GM12878 (cell line): ENCODE measurements around the gene PRF1. TPM values are rescaled to one million over a fixed set of nuclear protein-coding genes. Genes with fewer than 3 reads are reported as not detected.

ENCODE experiments used
- ATAC-seq: fragments of 200-7000 bp; cut with Tn5 transposase; 3 replicates; pipeline ENCODE4 v1.9.1; 2020; ENCODE audit warnings: mild to moderate bottlenecking, moderate library complexity
- BruUV-seq: library from RNA; stranded (reverse); fragments of 400-500 nt; replicated peaks from 2 replicates; lab custom pipeline; 2021; lab: Mats Ljungman, UMichigan
- CTCF ChIA-PET: fragments of 300-600 bp; sonication (Branson Sonifier 250); formaldehyde crosslinking; extraction: SDS; loops from one replicate; lab custom pipeline; 2021; ENCODE audit warnings: inconsistent platforms; lab: Yijun Ruan, JAX
- POLR2A ChIA-PET: fragments of 350-600 bp; formaldehyde crosslinking; extraction: SDS; loops from one replicate; lab custom pipeline; 2021; ENCODE audit warnings: inconsistent platforms; lab: Charles Lee
- RAD21 ChIA-PET: fragments of 300-600 bp; sonication (Branson Sonifier 250); formaldehyde crosslinking; loops from one replicate; lab custom pipeline; 2023; ENCODE audit warnings: antibody characterized with exemption; ENCODE audit not compliant: unreplicated experiment; lab: Charles Lee
- SMC1A ChIA-PET: fragments of 300-600 bp; sonication (Branson Sonifier 250); formaldehyde crosslinking; loops from one replicate; lab custom pipeline; 2023; ENCODE audit not compliant: unreplicated experiment, uncharacterized antibody; lab: Charles Lee
- DNase-seq: peaks from one replicate; pipeline ENCODE4 v3.0.0-alpha.2; 2011; ENCODE audit warnings: low read depth, low spot score
- FAIRE-seq: peaks from 3 replicates; lab custom pipeline; 2011; peaks lifted over from hg19 to GRCh38; lab: Jason Lieb, UNC
- H2AFZ ChIP-seq: 2 replicates; pipeline ENCODE4 v1.6.0; 2011; ENCODE audit warnings: low read depth, low read length, control low read depth; ENCODE audit not compliant: control insufficient read depth
- H3K27ac ChIP-seq: 2 replicates; pipeline ENCODE4 v1.5.1; 2011; ENCODE audit warnings: control low read depth; ENCODE audit not compliant: control insufficient read depth, insufficient read depth
- H3K27me3 ChIP-seq, 2 experiments: replicated peaks in 1 of 2; 2 replicates each; pipeline versions ENCODE4 v1.6.0 to v1.6.1; 2011; ENCODE audit warnings: low read length in 1 of 2; ENCODE audit not compliant: control insufficient read depth in 2 of 2, insufficient read depth in 2 of 2
- H3K36me3 ChIP-seq, 2 experiments: 2 replicates each; pipeline ENCODE4 v1.5.1; 2011; ENCODE audit warnings: low read length in 1 of 2; ENCODE audit not compliant: control insufficient read depth in 2 of 2, insufficient read depth in 2 of 2
- H3K4me1 ChIP-seq: 2 replicates; pipeline ENCODE4 v1.6.1; 2011; ENCODE audit warnings: mild to moderate bottlenecking, low read length, moderate library complexity, mixed read lengths; ENCODE audit not compliant: control insufficient read depth, insufficient read depth
- H3K4me2 ChIP-seq: 2 replicates; pipeline ENCODE4 v1.6.0; 2011; ENCODE audit warnings: control low read depth; ENCODE audit not compliant: control insufficient read depth, insufficient read depth
- H3K4me3 ChIP-seq: fragments of 200-600 bp; sonication (generic); 2 replicates; pipeline ENCODE4 v1.5.1; 2016
- H3K79me2 ChIP-seq: 2 replicates; pipeline ENCODE4 v1.6.0; 2011; ENCODE audit warnings: low read length; ENCODE audit not compliant: control insufficient read depth, insufficient read depth
- H3K9ac ChIP-seq: 2 replicates; pipeline ENCODE4 v1.8.0; 2011; ENCODE audit warnings: low read length, control low read depth, mixed read lengths; ENCODE audit not compliant: control insufficient read depth, insufficient read depth
- H3K9me3 ChIP-seq: replicated peaks from 3 replicates; pipeline ENCODE4 v1.5.1; 2011; ENCODE audit warnings: mild to moderate bottlenecking, low read length; ENCODE audit not compliant: control insufficient read depth, insufficient read depth
- H4K20me1 ChIP-seq: 2 replicates; pipeline ENCODE4 v1.6.0; 2011; ENCODE audit not compliant: control insufficient read depth, insufficient read depth
- BACH1 ChIP-seq: fragments of 450-650 bp; IDR thresholded peaks from 2 replicates; pipeline ENCODE4 v1.6.1; 2017; ENCODE audit warnings: mild to moderate bottlenecking, borderline replicate concordance
- ESRRA ChIP-seq: IDR thresholded peaks from 2 replicates; pipeline ENCODE4 v1.6.1; 2012; ENCODE audit warnings: mild to moderate bottlenecking, low read length, improper control_type of control experiment
- ETV6 ChIP-seq, 2 experiments: fragments of 450-650 bp in 1 of 2; IDR thresholded peaks in 1 of 2; conservative IDR thresholded peaks in 1 of 2; 2 replicates each; pipeline ENCODE4 v1.6.1; 2014; ENCODE audit warnings: antibody characterized with exemption in 1 of 2, borderline replicate concordance in 1 of 2, low read depth in 1 of 2, mild to moderate bottlenecking in 1 of 2, moderate library complexity in 1 of 2
- FOS ChIP-seq: IDR thresholded peaks from 3 replicates; pipeline ENCODE4 v1.6.1; 2011; ENCODE audit warnings: borderline replicate concordance; ENCODE audit not compliant: insufficient read length; ENCODE audit errors: extremely low read depth
- KLF5 ChIP-seq: fragments of 450-650 bp; IDR thresholded peaks from 2 replicates; pipeline ENCODE4 v1.6.1; 2014; ENCODE audit warnings: mild to moderate bottlenecking; ENCODE audit not compliant: partially characterized antibody
- NFYA ChIP-seq: IDR thresholded peaks from 2 replicates; pipeline ENCODE4 v1.6.1; 2011; ENCODE audit warnings: low read depth, mild to moderate bottlenecking, low read length, improper control_type of control experiment, borderline replicate concordance
- RAD21 ChIP-seq: IDR thresholded peaks from 2 replicates; pipeline ENCODE4 v1.6.1; 2011; ENCODE audit warnings: mild to moderate bottlenecking, low read depth, low read length, moderate library complexity; ENCODE audit not compliant: insufficient read depth
- RCOR1 ChIP-seq: conservative IDR thresholded peaks from 2 replicates; pipeline ENCODE4 v1.6.1; 2012; ENCODE audit warnings: low read depth, low read length, improper control_type of control experiment
- REST ChIP-seq: IDR thresholded peaks from 2 replicates; pipeline ENCODE4 v1.6.1; 2012; ENCODE audit warnings: mild to moderate bottlenecking, low read depth, low read length
- SMARCA5 ChIP-seq: fragments of 450-650 bp; IDR thresholded peaks from 2 replicates; pipeline ENCODE4 v1.6.1; 2017; ENCODE audit warnings: mild to moderate bottlenecking
- SP1 ChIP-seq: IDR thresholded peaks from one replicate; pipeline ENCODE4 v1.6.1; 2011; ENCODE audit warnings: low read depth, low read length
- TAF1 ChIP-seq: IDR thresholded peaks from 2 replicates; pipeline ENCODE4 v1.6.1; 2011; ENCODE audit warnings: mild to moderate bottlenecking, low read depth, low read length, borderline replicate concordance
- TCF12 ChIP-seq: IDR thresholded peaks from 2 replicates; pipeline ENCODE4 v1.6.1; 2011; ENCODE audit warnings: low read depth, mild to moderate bottlenecking, low read length
- WGBS: methylation state at CpG from one replicate; pipeline ENCODE4 v1.1.6; 2016; ENCODE audit warnings: low lambda C conversion rate; ENCODE audit not compliant: insufficient replicate concordance, insufficient coverage; ENCODE audit errors: missing lambda C conversion rate; 5-methylcytosine and 5-hydroxymethylcytosine counted together
- in situ Hi-C: fragments of 300-500 bp; cut with MboI; formaldehyde crosslinking; loops from 9 replicates; pipeline ENCODE4 v1.14.3; 2018; ENCODE audit warnings: mixed read lengths
- intact Hi-C: fragments of 100-400 bp; cut with micrococcal nuclease; formaldehyde crosslinking; loops from one replicate; pipeline ENCODE4 v1.14.2; 2022; ENCODE audit not compliant: unreplicated experiment
- polyA plus RNA-seq, 11 experiments: library from polyadenylated mRNA; depleted of rRNA in 4 of 11; unstranded in 6 of 11; stranded (reverse) in 5 of 11; fragments of >200 nt; fragmentation: Nextera tagmentation in 4 of 11; fragmentation: Illumina TruSeq in 1 of 11; extraction: Ambion mirVana in 4 of 11; extraction: Trizol in 1 of 11; gene quantifications; 1 replicate in 1 of 11; 2 replicates in 10 of 11; pipeline versions ENCODE4 v1.2.1 to v1.2.3, GENCODE V29; 2011 to 2016; ENCODE audit warnings: inconsistent platforms in 2 of 11, missing spikeins in 2 of 11, low read depth in 1 of 11
- total RNA-seq, 4 experiments: library from RNA; depleted of rRNA in 3 of 4; stranded (reverse); fragments of >200 nt in 3 of 4; fragmentation: Illumina TruSeq in 1 of 4; extraction: Trizol in 1 of 4; gene quantifications; 2 replicates each; pipeline versions ENCODE4 v1.2.1 to v1.2.3, GENCODE V29; 2013 to 2021

The PRF1 gene
- total and polyA plus RNA-seq, 10 of the 15 experiments (the other 5 are each of a cell fraction or from before 2014, with no cell fraction given) = 0.84 to 15.7 (median 1.3) TPM

- H3K4me2 ChIP-seq = no peak overlapping the region
- H3K4me3 ChIP-seq = no peak overlapping the region
- ChIA-PET SMC1A (no interaction called here), RAD21 (interaction anchor here (0.6 kb wide), 1 partner anchor 73 kb away, joined by 3 read pairs; no protein-coding TSS in a partner anchor), POLR2A (interaction anchor here (0.6 kb wide), 1 partner anchor 157 kb away, joined by 3 read pairs; no protein-coding TSS in a partner anchor), CTCF (no interaction called here)
- no peaks in the 10 kb centered on the region; a peak in 2 of 4 replicates for H3K36me3 ChIP-seq
- BruUV-seq = no TSS peak
- no peak overlapping the region for H2AFZ ChIP-seq
- WGBS = 86% methylated on average over 7 of the region's 7 CpGs
- H3K9ac ChIP-seq = no peak overlapping the region
- H3K4me1 ChIP-seq = no peaks in the 10 kb centered on the region
- no peaks in the 10 kb centered on the region for H4K20me1 ChIP-seq
- DNase-seq = no peak
- H3K79me2 ChIP-seq = no peaks in the 10 kb centered on the region
- no peaks in the 10 kb centered on the region for H3K27me3 ChIP-seq
- ATAC-seq = no peak
- no peaks in the 10 kb centered on the region for H3K9me3 ChIP-seq
- TF ChIP-seq BACH1 = no peak
- no peak for TF ChIP-seq RAD21
- no peak for TF ChIP-seq ETV6 (conservative IDR thresholded peaks at IDR 0.05 in 1 of 2, IDR thresholded peaks at IDR 0.05 in 1 of 2; ENCODE audit: borderline replicate concordance in 1 of 2, low read depth in 1 of 2)
- in situ Hi-C loops (no loop called here), intact Hi-C loops (no loop called here)
- H3K27ac ChIP-seq = no peak overlapping the region
- no peak for FAIRE-seq
Observed at GRCh38 chr10:70568781-70569495, 33.6 kb downstream of the PRF1 start.

- ATAC-seq (no peak), FAIRE-seq (no peak), DNase-seq (no peak)
- CTCF ChIA-PET = interaction anchor here (0.6 to 0.8 kb wide), 2 partner anchors 19 to 190 kb away, joined by 3 to 4 read pairs; no protein-coding TSS in a partner anchor
- in situ Hi-C loops (no loop called here), intact Hi-C loops (no loop called here)
- Histone ChIP-seq H3K4me3 (no peak overlapping the region), H2AFZ (no peak overlapping the region), H3K36me3 (no peaks in the 10 kb centered on the region; a peak in 2 of 4 replicates), H3K79me2 (no peaks in the 10 kb centered on the region), H3K4me1 (no peaks in the 10 kb centered on the region), H4K20me1 (no peaks in the 10 kb centered on the region), H3K27ac (no peak overlapping the region), H3K4me2 (no peak overlapping the region), H3K9ac (no peak overlapping the region), H3K27me3 (no peaks in the 10 kb centered on the region), H3K9me3 (no peaks in the 10 kb centered on the region)
- no TSS peak for BruUV-seq
- SMC1A ChIA-PET = no interaction called here
- RAD21 ChIA-PET = interaction anchor here (0.6 kb wide), 1 partner anchor 73 kb away, joined by 3 read pairs; no protein-coding TSS in a partner anchor
- POLR2A ChIA-PET = interaction anchor here (0.6 kb wide), 1 partner anchor 158 kb away, joined by 3 read pairs; no protein-coding TSS in a partner anchor
- 35% methylated on average over 3 of the region's 3 CpGs for WGBS
- TF ChIP-seq TAF1 (no peak), REST (no peak), FOS (no peak), ESRRA (no peak), SMARCA5 (no peak), RCOR1 (no peak), TCF12 (no peak), KLF5 (no peak), NFYA (no peak), SP1 (no peak)
Observed at GRCh38 chr10:70568113-70568512, 34.4 kb downstream of the PRF1 start.
